Omental fat pad (tissue), 4 donors: Measurements from ENCODE around the gene SDK1. TPM values are rescaled to one million over a fixed set of nuclear protein-coding genes. Genes with fewer than 3 reads are reported as not detected.

Source experiments
- ATAC-seq: fragments of 150-250 bp; one replicate; pipeline ENCODE4 v1.9.1; 2016; ENCODE audit warnings: mild to moderate bottlenecking, moderate library complexity; ENCODE audit not compliant: low FRiP score
- DNase-seq: peaks from one replicate; pipeline ENCODE4 v3.0.0-alpha.2; 2019; ENCODE audit warnings: low spot score
- total RNA-seq, 4 donors: library from RNA; depleted of rRNA; stranded (reverse); fragments of >200 nt; gene quantifications; one replicate each; pipeline ENCODE4 v1.1.0, GENCODE V29; 2016
- TF ChIP-seq, protein P1 (sequence below), 3 donors: fragments of 450-650 bp; IDR thresholded peaks; one replicate each; pipeline ENCODE4 v1.5.1; 2016 to 2017; ENCODE audit warnings: antibody characterized with exemption in 3 of 3, mild to moderate bottlenecking in 3 of 3, moderate library complexity in 2 of 3

Gene SDK1
- total RNA-seq, 4 donors from 2014 or later, result 2.5 to 14.7 (median 5.4) TPM

DNA sequence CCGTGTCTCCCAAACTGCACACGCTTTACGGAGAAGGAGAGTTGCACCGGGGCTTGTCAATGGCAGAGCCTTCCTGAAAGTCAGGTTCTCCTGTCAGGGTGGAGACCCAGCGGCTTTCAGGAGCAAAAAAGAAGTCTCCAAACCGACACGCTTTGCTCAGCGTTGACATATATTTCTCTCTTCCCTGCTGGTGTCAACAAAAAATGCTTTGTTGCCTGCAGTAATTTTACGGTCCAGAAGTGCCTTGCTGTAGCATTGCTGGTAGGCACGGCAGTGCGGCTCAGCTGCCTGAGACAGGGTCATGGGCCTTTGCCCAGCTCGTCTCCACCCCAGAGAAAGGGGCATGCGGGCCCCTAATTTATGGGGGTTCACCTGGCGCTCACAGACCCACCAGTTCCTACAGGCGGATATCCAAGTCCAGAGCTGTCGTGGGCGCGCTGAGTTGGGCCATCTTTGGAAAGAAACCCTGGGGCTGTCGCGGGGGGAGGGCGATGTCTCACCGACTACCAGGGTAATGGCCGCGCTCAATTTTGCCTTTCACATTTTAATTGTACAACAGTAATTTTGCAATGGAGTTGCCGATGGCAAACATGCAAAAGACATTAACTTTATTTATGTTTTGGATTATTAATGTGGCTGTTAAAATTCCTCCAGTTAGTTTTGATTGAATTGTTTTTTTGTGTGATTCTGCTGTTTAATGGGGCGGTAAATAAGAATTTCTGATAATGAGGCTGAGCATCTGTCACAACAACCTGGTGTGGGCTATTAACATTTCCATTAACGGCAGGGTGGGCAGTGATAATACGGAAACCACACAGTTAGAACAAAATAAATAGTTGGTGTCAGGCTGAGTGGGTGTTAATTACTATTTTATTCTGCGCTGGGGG is 902.8 kb downstream of the SDK1 start:
- DNase-seq (no peak), ATAC-seq (no peak)
- TF ChIP-seq, protein P1, sequence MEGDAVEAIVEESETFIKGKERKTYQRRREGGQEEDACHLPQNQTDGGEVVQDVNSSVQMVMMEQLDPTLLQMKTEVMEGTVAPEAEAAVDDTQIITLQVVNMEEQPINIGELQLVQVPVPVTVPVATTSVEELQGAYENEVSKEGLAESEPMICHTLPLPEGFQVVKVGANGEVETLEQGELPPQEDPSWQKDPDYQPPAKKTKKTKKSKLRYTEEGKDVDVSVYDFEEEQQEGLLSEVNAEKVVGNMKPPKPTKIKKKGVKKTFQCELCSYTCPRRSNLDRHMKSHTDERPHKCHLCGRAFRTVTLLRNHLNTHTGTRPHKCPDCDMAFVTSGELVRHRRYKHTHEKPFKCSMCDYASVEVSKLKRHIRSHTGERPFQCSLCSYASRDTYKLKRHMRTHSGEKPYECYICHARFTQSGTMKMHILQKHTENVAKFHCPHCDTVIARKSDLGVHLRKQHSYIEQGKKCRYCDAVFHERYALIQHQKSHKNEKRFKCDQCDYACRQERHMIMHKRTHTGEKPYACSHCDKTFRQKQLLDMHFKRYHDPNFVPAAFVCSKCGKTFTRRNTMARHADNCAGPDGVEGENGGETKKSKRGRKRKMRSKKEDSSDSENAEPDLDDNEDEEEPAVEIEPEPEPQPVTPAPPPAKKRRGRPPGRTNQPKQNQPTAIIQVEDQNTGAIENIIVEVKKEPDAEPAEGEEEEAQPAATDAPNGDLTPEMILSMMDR (IDR thresholded peaks at IDR 0.05), result no peak

DNA sequence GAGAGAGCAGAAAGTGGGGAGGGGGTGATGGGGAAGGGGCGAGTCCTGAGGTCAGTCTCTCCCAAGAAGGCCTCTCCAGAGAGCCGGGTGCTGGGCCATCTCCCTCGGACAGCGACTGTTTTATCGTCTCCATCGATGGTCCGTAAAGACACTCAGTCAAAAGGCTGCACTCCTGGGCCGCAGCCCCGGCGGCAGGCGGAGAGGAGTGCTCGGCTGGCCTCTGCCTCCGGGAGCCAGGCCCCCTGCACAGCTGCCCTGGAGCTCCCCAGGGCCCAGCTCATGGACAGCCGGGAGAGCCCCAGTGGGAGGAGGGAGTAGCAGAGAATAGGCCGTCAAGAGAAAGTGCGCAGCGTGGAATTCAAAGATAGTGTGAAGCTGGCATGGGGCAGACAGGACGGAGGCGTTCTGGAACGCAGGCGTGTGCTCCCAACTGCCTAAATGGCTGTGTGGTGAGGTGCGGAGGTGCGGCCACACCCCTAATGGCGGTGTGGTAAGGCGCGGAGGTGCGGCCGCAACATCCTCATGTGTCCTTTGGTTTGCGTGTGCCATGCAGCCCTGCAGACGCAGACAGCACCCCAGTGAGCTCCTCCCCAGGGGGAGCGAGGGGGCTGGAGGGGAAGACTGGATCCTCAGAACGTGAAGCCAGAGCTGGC is 903.6 kb downstream of the SDK1 start:
- no peak for ATAC-seq
- DNase-seq, result no peak
- TF ChIP-seq, protein P1 (IDR thresholded peaks at IDR 0.05), result no peak

DNA sequence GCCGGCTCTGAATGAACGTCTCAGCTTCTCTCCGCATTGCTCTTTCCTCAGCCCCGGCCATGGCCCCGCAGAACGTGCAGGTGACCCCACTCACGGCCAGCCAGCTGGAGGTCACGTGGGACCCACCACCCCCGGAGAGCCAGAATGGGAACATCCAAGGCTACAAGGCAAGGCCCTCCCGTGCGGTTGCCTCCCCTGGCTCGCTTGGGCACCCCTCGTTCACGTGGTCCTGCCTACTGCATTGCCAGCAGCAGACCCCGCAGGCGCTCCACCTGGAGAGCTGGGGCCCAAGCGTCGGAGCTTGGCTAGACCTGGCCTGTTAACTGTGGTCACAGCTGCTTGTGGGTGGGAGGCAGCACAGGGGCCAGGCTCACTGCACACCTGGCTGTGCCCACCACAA is 904.8 kb downstream of the SDK1 start:
- TF ChIP-seq, protein P1 (IDR thresholded peaks at IDR 0.05), result no peak
- DNase-seq, result no peak
- ATAC-seq, result no peak

DNA sequence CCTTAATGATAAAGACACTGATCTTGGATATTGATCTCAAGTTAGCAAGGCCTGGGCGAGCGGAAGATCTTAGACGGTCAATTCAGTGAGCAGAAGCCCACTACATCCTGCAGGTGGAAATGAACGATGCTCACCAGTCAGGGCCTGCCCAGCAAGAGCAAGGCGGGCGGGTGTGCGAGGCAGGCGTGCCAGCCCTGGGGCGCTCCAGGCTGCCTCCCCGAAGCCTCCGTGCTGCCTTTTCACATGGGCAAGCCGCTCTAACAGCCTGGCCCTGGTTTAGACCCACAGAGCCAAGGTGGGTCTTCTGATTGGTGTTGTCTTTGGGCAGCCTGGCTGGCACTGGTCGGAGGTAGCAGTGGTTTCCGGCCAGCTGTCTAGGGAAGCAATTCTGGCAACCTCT is 906.0 kb downstream of the SDK1 start:
- TF ChIP-seq, protein P1 (IDR thresholded peaks at IDR 0.05), result no peak
- DNase-seq (no peak), ATAC-seq (no peak)

DNA sequence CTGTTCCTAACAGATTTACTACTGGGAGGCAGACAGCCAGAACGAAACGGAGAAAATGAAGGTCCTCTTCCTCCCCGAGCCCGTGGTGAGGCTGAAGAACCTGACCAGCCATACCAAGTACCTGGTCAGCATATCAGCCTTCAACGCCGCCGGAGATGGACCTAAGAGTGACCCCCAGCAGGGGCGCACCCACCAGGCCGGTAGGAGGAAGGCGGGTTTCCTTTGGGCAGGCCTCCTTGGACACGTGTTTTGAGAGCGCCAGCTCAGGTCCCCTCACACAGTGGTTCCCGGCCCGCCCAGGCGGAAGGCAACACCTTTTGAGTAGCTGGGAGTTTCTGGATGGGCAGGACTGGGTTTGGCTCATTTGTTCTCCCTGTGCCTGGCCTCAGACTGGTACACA is 907.0 kb downstream of the SDK1 start:
- no peak for ATAC-seq
- TF ChIP-seq, protein P1 (IDR thresholded peaks at IDR 0.05), result no peak
- DNase-seq, result no peak

DNA sequence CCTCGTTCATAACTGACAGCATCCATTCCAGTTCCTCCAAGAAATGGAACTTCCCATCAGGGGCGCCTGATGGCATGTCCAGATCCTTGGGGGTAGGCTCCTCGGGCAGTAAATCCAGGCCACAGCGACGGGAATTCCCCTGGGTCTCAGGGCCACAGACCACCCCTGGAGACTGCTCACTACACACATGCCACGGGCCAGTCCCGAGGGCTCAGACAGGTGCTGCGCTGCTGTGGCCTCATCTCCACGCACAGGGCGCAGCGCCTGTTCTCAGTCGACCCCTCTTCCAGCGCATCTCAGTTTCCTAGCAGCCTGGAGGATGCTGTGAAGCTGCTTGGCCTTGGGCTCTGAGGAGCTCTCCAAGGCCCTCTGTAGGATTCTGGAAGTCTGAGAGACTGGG is 907.5 kb downstream of the SDK1 start:
- DNase-seq (no peak), ATAC-seq (no peak)
- TF ChIP-seq, protein P1 (IDR thresholded peaks at IDR 0.05), result no peak
